Chondrocyte (in vitro differentiated cells): ENCODE data around the gene EIF1AD. TPM values are rescaled to one million over a fixed set of nuclear protein-coding genes. Genes with fewer than 3 reads are reported as not detected.
A peak's percentile ranks its signal among the peaks of the same experiment; 100 is the strongest.

Experiments used
- DNase-seq: peaks from one replicate; pipeline ENCODE4 v3.0.0; 2021; ENCODE audit warnings: mixed read lengths, low spot score
- H3K27ac Mint-ChIP-seq: one replicate; pipeline ENCODE4 v1.8.0; 2021; ENCODE audit warnings: mild to moderate bottlenecking, moderate library complexity, mixed read lengths; ENCODE audit not compliant: unreplicated experiment
- H3K27me3 Mint-ChIP-seq: 2 replicates; pipeline ENCODE4 v1.8.0; 2021; ENCODE audit warnings: low read depth, mixed read lengths
- H3K36me3 Mint-ChIP-seq: 2 replicates; pipeline ENCODE4 v1.8.0; 2021; ENCODE audit warnings: low read depth, mixed read lengths
- H3K4me1 Mint-ChIP-seq: 2 replicates; pipeline ENCODE4 v1.8.0; 2021; ENCODE audit warnings: low read depth, mild to moderate bottlenecking, mixed read lengths
- H3K4me3 Mint-ChIP-seq: one replicate; pipeline ENCODE4 v1.8.0; 2021; ENCODE audit warnings: mild to moderate bottlenecking, moderate library complexity, mixed read lengths; ENCODE audit not compliant: unreplicated experiment
- H3K9me3 Mint-ChIP-seq: 2 replicates; pipeline ENCODE4 v1.8.0; 2021; ENCODE audit warnings: low read depth, mixed read lengths
- total RNA-seq: library from RNA; stranded (reverse); gene quantifications from 3 replicates; pipeline ENCODE4 v1.2.1, GENCODE V29; 2021
- TF ChIP-seq, protein P1 (sequence below): fragments of 200-600 bp; sonication (generic); IDR thresholded peaks from 2 replicates; pipeline ENCODE4 v1.5.0; 2021; ENCODE audit warnings: antibody characterized with exemption, mild to moderate bottlenecking, moderate library complexity

The EIF1AD gene
- total RNA-seq, 1 donor from 2014 or later, result 34.0 TPM

GRCh38 chr11:65962141-65962564 lies 39.8 kb downstream of the EIF1AD start:
- Mint-ChIP-seq H3K36me3 (peaks cover 18% of the 10 kb centered on the region), H3K4me3 (peak overlapping the region; percentile 85), H3K27ac (peak overlapping the region; percentile 88)

DNA sequence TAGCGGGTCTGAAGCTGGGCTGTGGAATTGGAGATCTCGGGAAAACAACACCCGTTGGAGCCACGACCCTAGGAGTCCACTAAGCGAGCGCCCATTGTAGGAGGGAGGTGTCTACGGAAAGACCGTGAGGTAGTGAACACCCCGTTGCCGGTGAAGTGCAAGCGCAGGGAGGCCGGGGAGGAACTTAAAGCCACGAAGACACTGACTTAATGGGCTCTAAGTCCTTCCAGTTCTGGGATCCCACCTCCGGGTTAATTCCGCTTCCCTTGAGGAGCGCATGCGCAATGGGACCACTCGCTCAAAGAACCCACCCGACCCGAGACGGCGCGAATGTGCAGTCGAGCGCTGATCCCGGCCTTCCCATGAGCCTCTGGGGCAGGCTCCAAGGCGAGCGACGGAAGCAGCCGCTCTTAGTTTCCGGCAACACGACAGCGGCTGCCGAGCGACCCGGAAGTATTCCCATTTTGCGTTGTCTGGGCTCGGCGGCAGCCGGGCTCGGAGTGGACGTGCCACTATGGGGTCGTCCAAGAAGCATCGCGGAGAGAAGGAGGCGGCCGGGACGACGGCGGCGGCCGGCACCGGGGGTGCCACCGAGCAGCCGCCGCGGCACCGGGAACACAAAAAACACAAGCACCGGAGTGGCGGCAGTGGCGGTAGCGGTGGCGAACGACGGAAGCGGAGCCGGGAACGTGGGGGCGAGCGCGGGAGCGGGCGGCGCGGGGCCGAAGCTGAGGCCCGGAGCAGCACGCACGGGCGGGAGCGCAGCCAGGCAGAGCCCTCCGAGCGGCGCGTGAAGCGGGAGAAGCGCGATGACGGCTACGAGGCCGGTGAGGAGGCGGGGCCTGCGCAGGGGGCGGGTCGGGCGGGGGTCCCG lies 40.5 kb downstream of the EIF1AD start, which contains the start of gene SART1:
SART1 (plus strand) TSS at position 468 of the 874 bp plus-strand sequence; CDS start at position 515, 47 bp downstream.
- Mint-ChIP-seq H3K4me1 (peaks cover 30% of the 10 kb centered on the region), H3K9me3 (no peaks in the 10 kb centered on the region), H3K27ac (peak within 1 kb of the TSS; percentile 97), H3K27me3 (no peaks in the 10 kb centered on the region), H3K4me3 (peak within 1 kb of the TSS; percentile 85), H3K36me3 (peaks cover 14% of the 10 kb centered on the region)
- TF ChIP-seq, protein P1, sequence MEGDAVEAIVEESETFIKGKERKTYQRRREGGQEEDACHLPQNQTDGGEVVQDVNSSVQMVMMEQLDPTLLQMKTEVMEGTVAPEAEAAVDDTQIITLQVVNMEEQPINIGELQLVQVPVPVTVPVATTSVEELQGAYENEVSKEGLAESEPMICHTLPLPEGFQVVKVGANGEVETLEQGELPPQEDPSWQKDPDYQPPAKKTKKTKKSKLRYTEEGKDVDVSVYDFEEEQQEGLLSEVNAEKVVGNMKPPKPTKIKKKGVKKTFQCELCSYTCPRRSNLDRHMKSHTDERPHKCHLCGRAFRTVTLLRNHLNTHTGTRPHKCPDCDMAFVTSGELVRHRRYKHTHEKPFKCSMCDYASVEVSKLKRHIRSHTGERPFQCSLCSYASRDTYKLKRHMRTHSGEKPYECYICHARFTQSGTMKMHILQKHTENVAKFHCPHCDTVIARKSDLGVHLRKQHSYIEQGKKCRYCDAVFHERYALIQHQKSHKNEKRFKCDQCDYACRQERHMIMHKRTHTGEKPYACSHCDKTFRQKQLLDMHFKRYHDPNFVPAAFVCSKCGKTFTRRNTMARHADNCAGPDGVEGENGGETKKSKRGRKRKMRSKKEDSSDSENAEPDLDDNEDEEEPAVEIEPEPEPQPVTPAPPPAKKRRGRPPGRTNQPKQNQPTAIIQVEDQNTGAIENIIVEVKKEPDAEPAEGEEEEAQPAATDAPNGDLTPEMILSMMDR, result no peak
- DNase-seq, result peak; percentile 99

More at GRCh38 chr11:65962141-65962564, 39.8 kb downstream of the EIF1AD start:
- Mint-ChIP-seq H3K9me3 (no peaks in the 10 kb centered on the region), H3K4me1 (peaks cover 30% of the 10 kb centered on the region), H3K27me3 (no peaks in the 10 kb centered on the region)
- DNase-seq, result no peak
- TF ChIP-seq, protein P1, result no peak

- peak overlapping the region; percentile 97 for H3K27ac Mint-ChIP-seq
- H3K9me3 Mint-ChIP-seq, result no peaks in the 10 kb centered on the region
- peaks cover 11% of the 10 kb centered on the region for H3K36me3 Mint-ChIP-seq
- H3K4me3 Mint-ChIP-seq, result peak overlapping the region; percentile 85
- no peak for DNase-seq
- TF ChIP-seq, protein P1, result no peak
- H3K27me3 Mint-ChIP-seq, result no peaks in the 10 kb centered on the region
- peaks cover 30% of the 10 kb centered on the region for H3K4me1 Mint-ChIP-seq
Observed at GRCh38 chr11:65960824-65961266, 41.1 kb downstream of the EIF1AD start.

DNA sequence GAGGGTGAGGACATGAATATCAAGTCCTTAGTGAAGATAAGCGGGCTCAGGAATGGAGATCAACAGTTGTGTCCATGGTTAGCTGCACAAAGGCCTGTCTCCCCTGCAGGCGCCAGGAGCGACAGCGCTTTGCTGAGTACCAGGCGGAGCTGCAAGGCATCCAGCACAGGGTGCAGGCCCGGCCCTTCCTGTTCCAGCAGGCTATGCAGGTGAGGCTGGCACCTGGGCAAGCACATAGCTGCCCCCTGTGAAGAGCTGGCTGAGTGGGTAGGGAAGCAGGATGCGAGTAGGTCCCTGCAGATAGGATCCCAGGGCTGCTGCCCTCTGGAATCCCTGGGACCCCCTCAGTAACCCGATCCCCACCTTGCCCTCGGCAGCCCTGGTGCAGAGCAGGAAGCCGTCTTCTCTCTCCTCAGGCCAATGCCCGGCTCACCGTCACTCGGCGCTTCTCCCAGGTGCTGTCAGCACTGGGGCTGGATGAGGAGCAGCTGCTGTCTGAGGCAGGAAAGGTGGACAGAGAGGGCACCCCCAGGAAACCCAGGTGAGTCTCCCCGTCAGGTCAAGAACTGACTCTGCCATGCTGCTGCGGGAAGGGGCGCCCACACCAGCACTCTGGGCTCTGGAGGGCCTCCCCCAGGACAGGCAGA lies 43.1 kb downstream of the EIF1AD start:
- no peak for DNase-seq
- peaks cover 27% of the 10 kb centered on the region for H3K4me1 Mint-ChIP-seq
- no peak overlapping the region for H3K4me3 Mint-ChIP-seq
- no peak overlapping the region for H3K27ac Mint-ChIP-seq
- H3K27me3 Mint-ChIP-seq, result no peaks in the 10 kb centered on the region
- TF ChIP-seq, protein P1, result no peak
- no peaks in the 10 kb centered on the region for H3K9me3 Mint-ChIP-seq
- H3K36me3 Mint-ChIP-seq, result peaks cover 1% of the 10 kb centered on the region

DNA sequence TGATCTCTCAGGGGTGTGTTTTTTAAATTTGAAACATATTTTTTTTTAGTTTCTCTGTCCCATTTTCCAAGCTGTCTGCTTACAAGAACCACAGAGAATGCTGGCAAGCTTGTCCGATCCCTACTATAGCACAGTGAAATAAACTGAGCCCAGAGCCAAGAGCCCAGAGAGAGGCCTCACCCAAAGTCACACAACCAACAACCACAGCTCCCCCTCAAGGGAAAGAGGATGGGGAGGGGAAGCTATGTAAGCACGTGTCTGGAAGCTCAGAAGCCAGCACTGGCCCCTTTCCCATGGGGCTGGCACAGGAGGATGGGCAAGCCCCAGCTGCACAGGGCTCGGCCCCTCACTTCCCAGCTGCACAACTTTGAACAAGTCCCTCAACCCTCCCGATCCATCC lies 43.7 kb downstream of the EIF1AD start:
- Mint-ChIP-seq H3K4me3 (no peak overlapping the region), H3K27me3 (no peaks in the 10 kb centered on the region), H3K9me3 (no peaks in the 10 kb centered on the region), H3K36me3 (peaks cover 1% of the 10 kb centered on the region), H3K4me1 (peaks cover 22% of the 10 kb centered on the region), H3K27ac (no peak overlapping the region)
- DNase-seq, result no peak
- TF ChIP-seq, protein P1, result no peak
